ENCODE results near the gene PSMD14.

GRCh38 chr2:161327582-161327981 lies 19.4 kb downstream of the PSMD14 start:
- TF ChIP-seq POLR2A (IDR thresholded peaks at IDR 0.05) (no peak), EP300 (IDR thresholded peaks at IDR 0.05) (no peak), CTCF (IDR thresholded peaks at IDR 0.05) (no peak), POLR2AphosphoS5 (IDR thresholded peaks at IDR 0.05) (no peak)

Measured in upper lobe of left lung (tissue), 4 donors.